NCI-H774 (cell line): ENCODE data around the gene RELN.
"Not testable (repeated sequence)": the region's sequence is repeated elsewhere in the genome, so short reads cannot be mapped to it uniquely, and the experiment has no call there.

Experiments used
- DNase-seq: peaks from one replicate; lab custom pipeline; 2025; lab: John Stamatoyannopoulos, UW

The RELN gene

DNA sequence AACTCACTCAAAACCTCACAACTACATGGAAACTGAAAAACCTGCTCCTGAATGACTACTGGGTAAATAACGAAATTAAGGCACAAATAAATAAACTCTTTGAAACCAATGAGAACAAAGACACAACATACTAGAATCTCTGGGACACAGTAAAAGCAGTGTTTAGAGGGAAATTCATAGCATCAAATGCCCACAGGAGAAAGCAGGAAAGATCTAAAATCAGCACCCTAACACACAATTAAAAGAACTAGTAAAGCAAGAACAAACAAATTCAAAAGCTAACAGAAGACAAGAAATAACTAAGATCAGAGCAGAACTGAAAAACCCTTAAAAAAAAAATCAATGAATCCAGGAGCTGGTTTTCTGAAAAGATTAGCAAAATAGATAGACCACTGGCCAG is 202.4 kb downstream of the RELN start:
- not testable (repeated sequence) for DNase-seq

DNA sequence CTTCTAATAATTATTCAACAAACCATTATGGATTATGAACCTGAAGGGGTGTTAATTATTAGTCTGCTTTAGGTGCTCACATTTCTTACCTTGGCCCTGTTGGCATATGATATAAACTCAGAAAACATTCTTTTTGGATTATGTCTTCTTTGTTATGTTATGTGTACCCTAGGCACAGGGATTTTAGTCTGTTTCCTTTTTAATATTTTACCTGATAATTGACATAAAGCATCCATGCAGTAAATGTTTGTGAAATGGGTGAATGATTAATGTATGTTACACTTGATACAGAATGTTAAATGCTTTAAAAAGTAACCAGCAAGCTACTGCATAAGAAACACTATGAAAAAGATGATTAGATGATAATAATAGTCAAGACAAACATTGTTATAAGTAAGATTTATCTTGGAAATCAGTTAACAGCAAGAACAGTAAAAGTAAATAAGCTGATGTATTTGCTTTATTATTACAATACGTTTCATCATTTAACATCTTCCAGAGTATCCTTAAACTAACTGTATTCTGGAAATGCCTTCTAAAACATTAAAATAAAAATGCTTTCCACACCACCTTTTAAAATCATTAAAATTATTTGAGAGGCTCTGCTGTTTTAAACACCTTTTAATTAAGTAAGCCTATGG is 204.7 kb downstream of the RELN start:
- DNase-seq, result no peak

DNA sequence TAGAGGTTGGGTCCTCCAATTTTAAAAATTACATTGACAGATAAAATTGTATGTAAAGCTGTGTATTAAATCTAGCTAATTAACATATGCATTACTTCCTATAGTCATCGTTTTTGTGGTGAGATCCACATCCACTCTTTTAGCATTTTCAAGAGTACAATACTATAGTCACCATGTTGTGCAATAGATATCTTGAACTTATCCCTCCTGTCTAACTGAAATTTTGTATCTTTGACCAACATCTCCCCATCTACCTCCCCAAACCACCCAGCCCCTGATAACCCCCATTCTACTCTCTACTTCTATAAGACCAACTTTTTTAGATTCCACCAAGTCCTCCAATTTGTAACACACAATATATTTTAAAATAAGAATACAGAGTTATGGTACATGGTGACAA is 208.0 kb downstream of the RELN start:
- DNase-seq, result no peak

- not testable (repeated sequence) for DNase-seq
Observed at GRCh38 chr7:103780561-103780960, 208.9 kb downstream of the RELN start.

DNA sequence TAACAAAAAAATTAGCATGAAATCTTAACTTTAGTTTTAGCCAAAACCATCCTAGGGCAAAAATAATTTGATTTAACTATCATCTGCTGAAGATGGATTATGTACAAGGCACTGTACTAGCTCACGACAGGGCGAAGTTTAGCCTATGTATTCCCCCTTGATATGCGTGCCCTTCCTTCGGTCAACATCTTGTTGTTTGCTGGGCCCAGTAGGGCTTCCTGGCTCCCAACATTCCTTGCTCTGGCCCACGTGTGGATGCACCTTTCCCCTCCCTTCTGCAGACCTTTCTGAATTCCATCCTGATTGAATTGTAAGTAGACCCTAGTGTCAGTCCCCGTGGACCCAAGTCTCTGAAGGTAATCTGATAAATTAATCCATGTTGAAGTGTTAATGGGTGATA is 212.0 kb downstream of the RELN start:
- no peak for DNase-seq

GRCh38 chr7:103773726-103774125 is 215.7 kb downstream of the RELN start:
- DNase-seq, result no peak

DNA sequence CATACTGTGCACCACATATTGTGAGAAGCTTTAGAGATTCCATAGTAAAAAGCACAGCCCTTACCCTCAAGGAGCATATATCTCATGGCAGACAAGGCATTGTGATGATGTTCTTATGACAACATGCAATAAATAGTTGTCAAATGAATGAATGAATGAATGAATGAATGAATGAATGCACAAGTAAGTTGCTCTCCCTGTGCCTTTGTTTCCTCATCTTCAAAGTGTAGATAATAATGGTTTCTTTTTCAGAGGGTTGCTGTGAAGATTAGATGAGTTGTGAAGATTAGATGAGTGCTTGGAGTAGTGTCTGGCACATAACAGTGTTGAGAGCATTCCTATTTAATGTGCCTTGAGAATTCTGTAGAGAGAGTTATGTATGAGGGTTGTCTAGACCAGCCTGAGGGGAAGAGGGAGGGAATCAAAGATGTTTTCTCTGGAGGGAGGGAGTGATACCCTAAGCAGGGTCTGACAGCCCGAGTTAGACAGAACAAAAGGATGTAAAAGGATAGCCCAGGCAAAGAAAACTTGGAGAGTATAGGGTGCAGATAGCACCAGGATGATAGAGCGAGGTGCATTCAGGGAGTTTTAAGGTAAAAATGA is 217.2 kb downstream of the RELN start:
- no peak for DNase-seq

DNA sequence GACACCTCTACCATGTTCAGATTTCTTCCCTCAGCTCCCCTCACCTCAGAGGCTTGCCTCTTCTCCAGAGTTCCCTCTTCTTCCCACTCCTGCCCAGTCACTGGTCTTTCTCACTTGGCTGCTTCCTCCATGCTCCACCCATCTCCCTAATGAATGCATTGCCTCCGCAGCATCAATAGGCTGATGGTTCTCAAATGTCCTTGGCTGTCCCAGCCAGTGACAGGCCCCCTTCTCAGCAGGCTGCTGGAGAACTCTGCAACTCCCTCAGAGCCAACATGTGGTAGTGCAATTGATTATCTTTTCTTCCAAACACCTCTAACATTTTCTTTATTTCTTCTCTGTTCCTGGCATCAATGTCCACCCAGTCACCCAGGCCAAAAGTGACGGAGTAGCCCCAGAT is 218.2 kb downstream of the RELN start:
- no peak for DNase-seq

- no peak for DNase-seq
Observed at GRCh38 chr7:103766660-103767059, 222.8 kb downstream of the RELN start.

- DNase-seq, result no peak
Observed at GRCh38 chr7:103765901-103766300, 223.6 kb downstream of the RELN start.

DNA sequence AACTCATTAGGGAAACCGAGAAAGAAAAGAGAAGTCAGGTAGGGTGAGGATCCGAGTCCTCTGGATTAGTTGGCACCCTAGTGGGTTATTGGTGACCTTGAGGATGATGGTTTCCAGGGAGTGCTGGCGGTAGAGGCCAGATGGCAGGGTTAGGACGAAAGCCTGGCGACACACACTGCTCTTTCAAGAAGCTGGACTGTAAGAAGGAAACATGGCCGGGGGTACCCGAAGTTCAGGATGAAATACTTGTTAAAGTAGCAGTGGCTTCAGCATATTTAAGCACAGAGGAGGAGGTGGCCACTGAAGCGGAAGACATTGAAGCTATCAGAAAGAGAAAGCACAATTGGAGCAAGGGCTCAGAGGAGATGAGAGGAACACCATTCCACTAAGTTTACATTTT is 224.6 kb downstream of the RELN start:
- no peak for DNase-seq

- no peak for DNase-seq
Observed at GRCh38 chr7:103762877-103763276, 226.6 kb downstream of the RELN start.

GRCh38 chr7:103762065-103762760 is 227.2 kb downstream of the RELN start:
- DNase-seq, result no peak

DNA sequence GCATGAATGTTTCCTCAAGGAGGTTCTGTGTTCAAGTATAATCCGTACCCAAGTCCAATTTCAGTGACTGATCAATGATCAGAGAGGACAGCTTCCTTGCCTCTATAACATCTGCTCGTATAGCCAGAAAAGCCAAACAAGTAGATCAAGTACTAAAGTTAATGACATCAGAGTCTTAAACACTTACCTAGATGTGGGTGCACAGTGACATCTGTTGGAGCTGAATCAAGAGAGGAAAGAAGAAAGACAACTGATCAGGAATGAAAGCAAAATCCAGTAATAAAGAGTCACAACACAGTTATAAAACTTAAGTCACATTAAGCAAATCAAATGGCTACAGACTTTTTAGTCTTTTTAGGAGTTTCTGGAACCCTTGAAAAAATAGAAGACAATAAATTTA is 236.5 kb downstream of the RELN start:
- DNase-seq, result no peak

GRCh38 chr7:103751311-103751880 is 238.1 kb downstream of the RELN start:
- no peak for DNase-seq

DNA sequence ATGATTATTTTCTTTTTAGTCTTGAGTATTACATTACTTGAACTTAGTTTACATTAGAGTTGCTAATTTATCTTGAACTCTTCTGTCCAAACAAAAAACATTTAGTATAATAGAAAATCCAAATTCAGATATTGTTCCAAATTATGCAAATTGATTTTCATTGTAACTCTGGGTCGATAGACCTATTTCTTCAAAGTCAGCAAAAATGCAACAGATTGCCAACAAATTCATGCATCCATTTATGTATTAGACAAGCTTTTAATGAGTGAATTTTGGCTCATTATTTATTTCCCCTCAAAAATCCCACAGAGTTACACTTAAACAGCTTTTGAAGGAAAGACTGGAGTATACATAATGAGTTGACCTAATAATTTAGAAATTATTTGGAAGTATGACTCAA is 240.8 kb downstream of the RELN start:
- DNase-seq, result no peak

- no peak for DNase-seq
Observed at GRCh38 chr7:103735377-103735776, 254.1 kb downstream of the RELN start.

DNA sequence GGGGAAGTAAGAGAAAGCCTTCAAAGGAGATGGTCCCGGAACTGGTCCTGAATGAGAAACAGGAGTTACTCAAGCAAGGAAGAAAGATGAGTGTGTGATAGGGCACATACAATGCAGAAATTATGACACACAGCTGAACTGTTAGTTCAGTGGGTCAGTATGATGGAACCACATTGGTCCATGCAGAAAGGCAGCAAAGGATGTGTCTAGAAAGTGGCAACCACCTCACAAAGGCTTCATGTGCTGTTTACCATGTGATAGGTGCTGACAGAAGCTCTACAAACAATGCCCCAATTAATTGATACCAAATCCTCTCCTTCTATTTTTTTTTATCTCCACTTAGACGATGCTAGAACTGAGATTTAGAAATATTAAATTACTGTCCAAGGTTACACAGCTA is 258.3 kb downstream of the RELN start:
- no peak for DNase-seq

- DNase-seq, result no peak
Observed at GRCh38 chr7:103729026-103729425, 260.4 kb downstream of the RELN start.

GRCh38 chr7:103727982-103728610 is 261.4 kb downstream of the RELN start:
- no peak for DNase-seq

DNA sequence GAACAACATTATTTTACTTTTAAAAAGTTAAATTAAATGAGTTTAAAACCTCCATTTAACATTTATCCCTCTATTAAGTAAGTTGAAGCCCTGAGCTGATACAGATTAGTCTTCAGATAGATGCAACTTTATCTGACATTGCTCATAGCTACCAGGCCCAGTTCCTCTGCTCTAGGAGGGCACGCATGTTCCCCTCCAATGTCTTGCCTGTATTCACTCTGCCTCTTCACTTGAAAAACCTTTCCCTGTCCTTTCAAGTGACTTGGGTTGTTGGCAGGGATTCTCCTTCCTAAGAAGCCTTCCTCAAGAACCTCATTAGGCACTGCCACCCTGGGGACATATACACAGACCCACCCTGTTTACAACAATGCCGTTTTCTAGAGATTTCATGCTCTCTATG is 270.4 kb downstream of the RELN start:
- no peak for DNase-seq

DNA sequence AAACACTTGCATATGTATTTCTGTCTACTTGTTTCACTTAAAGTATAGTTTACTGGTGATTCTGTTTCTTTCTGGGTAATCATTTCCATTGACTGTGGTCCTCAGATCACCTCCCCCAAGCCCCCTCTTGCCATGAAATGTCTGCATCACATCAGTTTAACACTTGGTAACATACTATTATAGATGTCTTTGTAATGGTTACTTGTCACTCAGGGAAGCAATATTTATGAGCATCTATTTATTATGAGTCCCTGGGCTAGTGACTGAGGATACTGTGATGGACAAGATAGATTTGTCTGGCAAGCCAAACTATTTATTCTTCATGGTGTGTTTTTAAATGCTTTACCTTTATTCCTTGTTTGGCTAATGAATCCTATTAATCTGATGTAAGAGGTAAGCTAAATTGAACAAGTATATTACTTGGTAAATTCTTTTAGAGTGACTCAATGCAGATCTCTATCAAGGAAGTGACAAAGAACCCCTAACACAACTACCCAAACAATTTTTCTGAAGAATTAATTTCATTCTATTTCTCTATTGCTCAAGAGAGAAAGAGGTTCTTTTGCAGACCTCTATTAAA is 270.9 kb downstream of the RELN start:
- no peak for DNase-seq
